Measurements from ENCODE around the gene IGSF9. TPM values are rescaled to one million over a fixed set of nuclear protein-coding genes. Genes with fewer than 3 reads are reported as not detected.
"Not testable (repeated sequence)": the region's sequence is repeated elsewhere in the genome, so short reads cannot be mapped to it uniquely, and the experiment has no call there.

The IGSF9 gene
- total RNA-seq, 1 donor from 2014 or later = 0.06 TPM

DNA sequence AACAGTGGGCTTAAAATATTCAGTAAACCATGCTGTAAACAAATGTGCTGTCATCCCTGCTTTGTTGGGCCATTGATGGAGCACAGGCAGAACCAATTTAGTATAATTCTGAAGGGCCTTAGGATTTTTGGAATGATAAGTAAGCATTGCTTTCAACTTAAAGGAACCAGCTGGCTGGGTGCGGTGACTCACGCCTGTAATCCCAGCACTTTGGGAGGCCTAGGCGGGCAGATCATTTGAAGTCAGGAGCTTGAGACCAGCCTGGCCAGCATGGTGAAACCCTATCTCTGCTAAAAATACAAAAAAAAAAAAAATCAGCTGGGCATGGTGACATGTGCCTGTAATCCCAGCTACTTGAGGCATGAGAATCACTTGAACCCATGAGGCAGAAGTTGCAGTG, 41.4 kb downstream of the IGSF9 start:
- DNase-seq (ENCODE audit: extremely low read depth, low read depth, low spot score) = not testable (repeated sequence)

DNA sequence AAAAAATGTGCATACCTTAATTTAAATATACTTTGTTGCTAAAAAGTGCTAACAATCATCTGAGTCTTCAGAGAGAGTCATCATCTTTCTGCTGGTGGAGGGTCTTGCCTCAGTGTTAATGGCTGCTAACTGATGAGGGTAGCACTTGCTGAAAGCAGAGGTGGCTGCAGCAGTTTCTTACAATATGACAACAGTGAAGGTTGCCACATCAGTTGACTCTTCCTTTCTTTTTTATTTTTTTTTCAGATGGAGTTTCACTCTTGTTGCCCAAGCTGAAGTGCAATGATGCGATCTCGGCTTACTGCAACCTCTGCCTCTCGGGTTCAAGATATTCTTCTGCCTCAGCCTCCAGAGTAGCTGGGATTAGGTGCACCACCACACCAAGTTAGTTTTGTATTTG, 42.9 kb downstream of the IGSF9 start:
- no peak for DNase-seq (ENCODE audit: extremely low read depth, low read depth, low spot score)

DNA sequence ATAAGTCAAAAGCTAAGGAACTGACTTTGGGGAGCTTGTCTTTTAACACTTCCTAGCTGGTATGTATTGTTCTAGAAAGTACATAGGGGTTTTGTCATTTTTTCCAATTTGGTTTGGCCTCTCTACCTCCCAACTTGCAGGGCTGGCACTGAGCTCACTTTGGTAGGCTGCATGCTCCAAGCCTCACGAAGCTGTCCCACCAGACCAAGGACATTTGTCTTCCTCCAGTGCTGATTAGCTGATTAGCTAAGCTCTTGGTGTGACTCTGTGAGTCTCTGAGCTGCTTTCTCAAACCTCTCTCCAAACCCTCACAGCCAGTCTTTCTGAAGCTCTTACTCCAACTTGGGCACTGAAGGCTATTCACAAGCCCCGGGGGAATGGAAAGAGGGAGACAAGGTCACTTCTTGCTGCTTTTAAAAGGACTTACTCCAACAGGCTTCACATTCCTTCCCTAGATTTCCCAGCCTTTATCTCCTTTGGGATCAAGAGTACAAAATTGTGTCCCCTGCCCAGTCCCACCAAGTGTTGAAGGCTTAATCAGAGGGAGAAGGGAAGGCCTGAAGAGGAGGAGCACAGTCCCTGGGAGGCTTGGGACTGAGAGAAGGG, 44.6 kb downstream of the IGSF9 start:
- DNase-seq (ENCODE audit: extremely low read depth, low read depth, low spot score) = no peak

DNA sequence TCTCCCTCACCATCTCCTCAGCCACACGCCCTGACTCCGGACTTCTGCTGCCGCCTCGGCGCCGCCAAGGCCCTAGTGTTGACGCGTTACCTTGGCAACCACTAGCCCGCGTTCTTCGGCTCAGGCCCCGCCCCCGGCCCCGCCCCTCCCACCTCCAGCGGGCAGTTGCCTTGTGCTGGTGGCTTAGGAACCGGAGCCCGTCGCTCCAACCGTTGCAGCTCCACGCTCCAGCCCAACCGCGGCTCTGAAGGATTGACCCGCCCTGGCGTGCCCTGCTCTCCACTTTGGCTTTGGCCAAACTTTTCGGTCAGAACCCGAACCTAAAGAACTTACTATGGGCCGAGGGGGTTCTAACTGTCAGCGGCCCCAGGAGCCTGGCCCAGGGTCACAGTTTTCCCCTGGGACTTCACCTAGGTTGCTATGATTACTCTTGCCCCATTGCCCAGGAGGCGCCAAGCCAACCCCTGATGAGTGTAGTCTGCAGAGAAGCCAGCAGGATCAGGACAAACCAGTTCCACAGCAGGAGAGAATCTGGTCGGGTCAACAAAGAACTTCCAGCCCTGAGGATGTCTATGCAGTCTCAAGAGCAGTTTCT, 45.2 kb downstream of the IGSF9 start, which contains the start of gene CFAP45:
Gene CFAP45, minus strand, starts transcription at position 80 of the 595 bp plus-strand sequence. Its CDS starts 67 bp downstream, at position 13.
- no peak for DNase-seq (ENCODE audit: extremely low read depth, low read depth, low spot score)

DNA sequence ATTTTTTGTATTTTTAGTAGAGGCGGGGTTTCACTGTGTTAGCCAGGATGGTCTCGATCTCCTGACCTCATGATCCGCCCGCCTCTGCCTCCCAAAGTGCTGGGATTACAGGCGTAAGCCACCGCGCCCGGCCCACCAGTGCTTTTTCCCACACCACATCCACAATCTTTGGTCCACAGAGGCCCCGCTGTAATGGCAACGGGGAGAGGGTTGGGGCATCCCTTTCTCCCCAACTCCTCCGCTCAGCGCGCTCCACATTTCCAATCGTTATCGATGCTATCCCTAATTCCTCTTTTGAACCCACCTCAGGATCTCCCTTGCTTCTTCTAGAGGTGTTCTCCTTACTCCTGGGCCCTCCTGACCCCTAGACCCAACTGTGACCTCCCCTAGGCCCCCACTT, 45.8 kb downstream of the IGSF9 start:
- not testable (repeated sequence) for DNase-seq (ENCODE audit: extremely low read depth, low read depth, low spot score)

DNA sequence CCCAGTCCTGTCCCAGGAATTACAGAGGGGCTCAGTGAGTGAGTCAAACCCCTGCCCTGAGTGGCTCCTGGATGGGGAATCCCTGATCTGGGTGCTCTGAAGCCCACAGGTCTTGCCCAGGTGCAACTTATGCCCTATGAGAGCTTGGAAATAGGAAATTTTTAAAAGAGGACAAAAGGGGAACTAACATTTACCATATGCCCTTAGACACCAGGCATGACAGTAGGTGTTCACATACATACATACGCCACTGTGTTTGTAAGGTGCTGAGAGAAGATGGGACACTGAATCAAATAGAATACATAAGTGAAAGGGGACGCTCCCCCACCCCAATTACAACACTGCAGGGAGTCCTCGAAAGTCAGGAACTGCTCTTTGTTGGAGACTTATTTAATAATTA, 46.9 kb downstream of the IGSF9 start:
- DNase-seq (ENCODE audit: extremely low read depth, low read depth, low spot score) = no peak

DNA sequence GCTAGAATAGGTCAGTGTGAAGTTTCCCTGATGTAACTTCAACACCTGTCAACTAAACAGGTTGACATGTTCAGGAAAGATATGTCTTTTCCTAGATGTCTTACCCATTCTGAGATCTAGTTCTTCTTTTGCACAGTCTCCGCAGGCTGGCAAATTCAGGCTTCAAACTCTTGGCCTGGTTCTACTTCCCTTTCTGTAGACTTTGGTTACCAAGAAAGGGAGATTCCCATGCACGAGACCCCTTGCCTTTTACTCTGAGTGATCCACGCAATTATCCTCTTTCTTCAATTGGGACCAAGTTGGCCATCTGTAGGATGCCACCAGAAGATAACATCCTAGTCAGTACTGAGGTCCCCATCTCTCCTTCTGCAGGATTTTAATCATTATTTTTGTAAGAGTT, 47.5 kb downstream of the IGSF9 start:
- no peak for DNase-seq (ENCODE audit: extremely low read depth, low read depth, low spot score)

DNA sequence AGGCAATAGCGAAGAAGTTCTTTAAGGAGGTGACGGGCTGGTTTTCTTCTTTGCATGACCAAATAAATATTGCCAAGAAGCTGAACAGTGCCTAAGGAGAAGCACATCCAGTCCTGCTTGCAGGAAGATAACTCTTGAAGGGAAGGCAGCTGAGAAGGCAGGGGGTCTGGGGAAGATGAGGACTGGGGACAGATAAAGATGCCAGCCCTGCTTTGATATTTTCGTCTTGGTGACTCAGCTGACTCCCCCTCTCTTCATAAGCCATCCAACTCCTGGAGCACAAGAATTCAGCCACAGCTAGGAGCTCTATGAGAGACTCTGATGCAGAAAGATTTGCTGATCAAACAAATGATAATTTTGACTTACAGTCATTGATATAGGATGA, 48.9 kb downstream of the IGSF9 start:
- DNase-seq (ENCODE audit: extremely low read depth, low read depth, low spot score) = no peak

DNA sequence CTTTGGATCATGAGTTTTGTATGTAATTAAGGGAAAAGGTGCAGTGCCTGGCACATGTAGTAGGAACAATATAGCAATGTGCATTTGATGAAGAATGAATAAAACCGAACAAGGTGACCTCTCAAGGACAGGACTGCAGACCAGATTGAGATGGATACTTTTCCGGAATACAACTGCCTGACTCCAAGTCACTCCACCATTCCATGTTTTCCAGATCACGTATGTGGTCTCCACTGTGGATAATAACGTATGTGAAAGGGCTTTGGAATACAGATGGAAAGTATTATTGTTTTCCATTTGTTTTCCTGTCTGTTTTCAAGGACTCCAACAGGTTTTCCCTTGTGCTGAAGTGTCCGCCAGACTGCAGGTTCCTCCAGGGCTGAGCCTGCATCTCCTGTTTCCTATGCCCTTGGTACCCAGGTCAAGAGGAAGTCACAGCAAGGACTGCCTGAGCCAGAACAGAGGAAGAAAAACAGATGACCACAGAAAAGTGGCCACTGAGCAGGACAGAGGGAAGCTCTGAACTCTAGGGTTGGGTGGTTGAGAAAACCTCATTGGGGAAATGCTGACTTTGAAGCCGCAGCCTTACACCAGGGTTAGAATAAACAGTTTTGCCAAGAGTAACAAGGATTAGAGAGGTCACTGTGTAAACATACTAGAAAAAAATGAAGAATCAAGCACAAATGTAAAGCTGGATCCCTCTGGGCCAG, 49.4 kb downstream of the IGSF9 start:
- no peak for DNase-seq (ENCODE audit: extremely low read depth, low read depth, low spot score)

DNA sequence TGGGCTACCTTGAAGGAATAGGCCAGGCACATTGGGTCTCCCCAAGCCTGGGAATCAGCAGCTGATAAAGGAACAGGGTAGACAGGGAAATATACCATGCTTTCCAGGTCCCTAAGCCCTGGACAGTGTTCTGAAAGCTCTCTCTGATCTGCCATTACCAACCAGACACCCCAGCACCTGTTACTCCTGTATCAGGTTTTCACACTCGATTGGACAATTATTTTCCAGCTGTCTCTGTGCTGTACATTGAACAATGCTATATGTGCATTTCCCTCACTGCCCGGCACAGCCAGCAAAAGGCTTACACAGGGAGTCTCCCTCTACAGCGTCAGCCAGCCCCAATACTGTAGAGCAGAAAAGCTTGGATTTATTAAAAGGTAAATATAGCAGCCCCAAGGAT, 50.1 kb downstream of the IGSF9 start:
- DNase-seq (ENCODE audit: extremely low read depth, low read depth, low spot score) = no peak

DNA sequence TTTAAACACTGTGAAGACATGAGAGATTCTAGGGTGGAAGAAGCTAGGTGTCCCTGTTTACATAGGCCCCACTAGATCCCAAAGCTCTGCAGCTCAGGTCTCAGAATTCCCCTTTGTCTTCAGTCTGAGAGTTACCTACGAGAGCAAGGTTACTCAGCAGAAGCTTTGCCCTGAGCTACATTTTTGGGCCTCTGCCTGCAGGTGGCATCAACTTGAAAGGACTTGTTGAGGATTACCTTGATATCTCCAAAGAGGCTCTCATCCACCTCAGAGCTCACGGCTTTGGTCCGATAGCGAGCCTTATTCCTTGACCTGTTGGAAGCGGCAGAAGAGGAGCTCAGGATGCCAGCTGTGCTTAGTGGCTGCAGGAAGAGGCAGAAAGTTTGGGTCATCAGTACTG, 52.5 kb downstream of the IGSF9 start:
- no peak for DNase-seq (ENCODE audit: extremely low read depth, low read depth, low spot score)

DNA sequence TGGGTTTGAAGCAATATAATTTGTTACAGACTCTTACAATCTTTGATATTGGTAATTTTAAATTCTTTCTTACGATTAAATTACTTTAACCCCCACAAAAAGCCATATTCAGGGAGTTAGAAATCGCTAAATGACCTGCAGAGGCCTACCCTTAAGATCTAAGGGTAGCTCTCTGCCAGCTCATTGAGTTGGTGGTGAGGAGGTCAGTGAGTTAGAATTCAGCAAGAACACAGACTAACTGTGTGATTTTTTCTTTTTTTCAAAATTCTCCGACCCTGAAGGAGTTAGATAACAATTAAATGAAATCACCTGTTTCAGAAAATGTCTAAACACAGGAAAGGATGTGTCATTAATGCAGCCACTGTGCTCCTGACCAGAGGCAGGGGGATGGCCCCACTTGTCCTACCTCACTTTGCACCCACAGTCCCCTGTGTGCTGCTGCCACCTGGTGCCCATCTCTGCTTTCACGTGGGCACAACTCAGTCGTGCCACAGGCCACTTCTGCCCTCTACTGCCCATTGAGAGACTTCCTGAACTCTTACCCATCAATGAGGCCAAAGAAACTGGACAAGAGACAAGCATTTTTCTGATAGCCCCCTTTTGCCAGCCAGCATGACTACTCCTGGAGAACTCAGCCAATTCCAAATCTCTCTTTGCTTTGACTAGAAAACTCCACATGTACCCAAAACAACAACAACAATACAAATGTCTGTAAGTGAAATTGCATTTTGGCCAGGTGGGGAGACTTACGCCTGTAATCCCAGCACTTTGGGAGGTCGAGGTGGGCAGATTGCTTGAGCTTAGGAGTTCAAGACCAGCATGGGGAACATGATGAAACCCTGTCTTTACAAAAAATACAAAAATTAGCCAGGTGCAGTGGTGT, 53.9 kb downstream of the IGSF9 start:
- no peak for DNase-seq (ENCODE audit: extremely low read depth, low read depth, low spot score)

DNA sequence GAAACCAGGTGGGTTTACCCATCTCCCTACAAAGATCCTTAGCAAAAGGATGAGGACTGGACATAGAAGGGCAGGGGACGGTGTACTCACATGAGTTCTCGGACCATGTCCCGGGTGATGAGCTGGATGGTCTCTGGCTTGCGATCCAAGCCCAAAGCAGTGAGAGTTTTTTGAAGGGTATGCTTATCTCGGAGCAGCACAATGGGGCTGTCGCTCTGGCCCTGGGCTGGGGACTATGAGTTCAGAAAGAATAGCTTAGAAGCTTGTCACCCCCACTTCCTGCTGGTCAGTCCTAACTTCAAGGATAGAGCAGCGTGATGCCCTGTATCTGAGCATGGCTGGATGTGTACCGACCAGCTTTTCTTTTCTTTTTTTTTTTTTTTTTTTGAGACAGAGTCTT, 55.0 kb downstream of the IGSF9 start:
- DNase-seq (ENCODE audit: extremely low read depth, low read depth, low spot score) = no peak

DNA sequence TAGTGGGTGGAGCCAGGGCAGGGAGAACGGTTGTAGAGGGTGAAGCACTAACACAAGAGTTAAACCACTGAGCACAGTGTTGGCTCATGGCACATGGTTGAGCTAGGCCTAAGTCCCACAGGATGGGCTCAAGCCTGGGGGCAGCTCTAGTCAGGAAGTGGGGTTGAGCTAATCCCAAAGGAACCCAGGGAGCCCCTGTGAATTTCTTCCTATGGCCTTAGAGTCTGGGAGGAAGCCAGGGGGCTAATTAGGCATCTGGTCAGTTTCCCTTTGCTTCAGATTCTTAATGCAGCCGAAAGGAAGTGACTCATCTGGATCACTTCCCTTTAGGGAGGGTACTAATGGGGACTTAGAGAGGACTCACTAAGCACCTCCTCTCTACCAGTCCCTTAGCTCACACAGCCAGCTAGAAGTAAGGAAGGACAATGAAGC, 55.6 kb downstream of the IGSF9 start:
- DNase-seq (ENCODE audit: extremely low read depth, low read depth, low spot score) = peak; percentile 87

DNA sequence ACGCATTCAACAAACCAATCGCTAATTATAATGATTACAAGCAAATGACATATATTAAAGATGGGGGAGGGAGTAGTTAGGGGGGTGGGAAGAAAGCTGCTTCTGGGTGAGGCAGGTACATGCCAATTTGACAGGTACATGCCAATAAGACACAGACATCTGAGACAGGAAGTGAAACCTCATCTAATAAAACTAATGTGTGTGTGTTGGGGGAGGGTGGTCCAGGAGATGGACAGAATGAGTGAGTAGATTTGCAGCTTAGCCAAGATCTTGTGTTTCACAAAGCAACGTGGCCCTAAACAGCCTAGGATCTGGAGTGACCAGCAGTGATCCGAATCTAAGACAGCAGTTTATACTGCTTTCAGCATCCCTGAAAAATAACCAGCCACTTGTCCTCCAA, 56.2 kb downstream of the IGSF9 start:
- DNase-seq (ENCODE audit: extremely low read depth, low read depth, low spot score) = no peak

DNA sequence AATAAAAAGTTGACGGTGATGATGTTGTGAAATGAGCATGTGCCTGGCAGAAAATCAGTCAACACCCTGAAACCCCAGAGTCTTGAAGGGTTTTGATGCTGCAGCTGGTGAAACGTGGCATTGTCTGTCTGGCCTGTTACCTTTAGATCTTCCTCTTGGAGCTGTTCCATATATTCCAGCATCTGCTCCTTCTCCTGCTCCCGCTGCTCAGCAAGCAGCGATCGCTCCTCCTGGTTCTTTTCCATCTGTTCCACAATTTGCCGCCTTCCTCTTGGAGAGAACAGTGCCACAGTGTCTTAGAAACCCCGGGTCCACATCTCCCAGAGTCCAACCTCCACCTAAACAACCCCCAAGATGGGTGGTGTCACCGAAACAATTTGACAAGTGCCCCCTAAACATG, 61.1 kb downstream of the IGSF9 start:
- no peak for DNase-seq (ENCODE audit: extremely low read depth, low read depth, low spot score)

DNA sequence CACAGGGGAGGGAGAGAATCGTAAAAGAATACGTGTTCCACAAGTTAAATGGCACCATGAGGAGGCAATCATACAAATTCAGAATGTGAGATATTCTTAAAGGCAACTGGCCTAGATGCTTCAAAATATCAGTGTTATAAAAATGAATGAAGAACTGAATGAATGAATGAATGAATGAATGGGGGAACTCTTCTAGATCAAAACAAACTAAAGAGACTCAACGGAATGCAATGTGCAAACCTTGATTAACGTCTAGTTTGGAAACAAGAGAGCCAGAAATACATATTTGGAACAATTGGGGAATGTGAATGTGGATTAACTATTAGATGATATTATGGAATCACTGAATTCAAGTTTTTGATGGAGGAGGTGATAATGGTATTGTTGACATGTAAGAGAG, 62.3 kb downstream of the IGSF9 start:
- DNase-seq (ENCODE audit: extremely low read depth, low read depth, low spot score) = no peak

DNA sequence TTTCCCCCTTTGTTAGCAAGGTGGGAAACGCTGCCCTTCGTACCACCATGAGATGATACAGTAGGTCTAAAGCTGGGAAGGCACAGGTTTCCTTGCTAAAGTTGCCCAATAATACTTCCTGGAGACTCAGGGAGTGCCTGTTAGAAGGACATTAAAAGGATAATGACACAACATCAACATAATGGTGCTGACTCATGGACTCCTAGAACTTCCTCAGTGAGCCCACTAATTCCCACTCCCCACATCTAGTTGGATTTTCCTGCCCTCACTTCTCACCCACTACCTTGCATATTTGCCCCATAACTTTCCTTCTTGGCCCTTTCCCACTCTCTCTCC, 62.9 kb downstream of the IGSF9 start:
- DNase-seq (ENCODE audit: extremely low read depth, low read depth, low spot score) = no peak

DNA sequence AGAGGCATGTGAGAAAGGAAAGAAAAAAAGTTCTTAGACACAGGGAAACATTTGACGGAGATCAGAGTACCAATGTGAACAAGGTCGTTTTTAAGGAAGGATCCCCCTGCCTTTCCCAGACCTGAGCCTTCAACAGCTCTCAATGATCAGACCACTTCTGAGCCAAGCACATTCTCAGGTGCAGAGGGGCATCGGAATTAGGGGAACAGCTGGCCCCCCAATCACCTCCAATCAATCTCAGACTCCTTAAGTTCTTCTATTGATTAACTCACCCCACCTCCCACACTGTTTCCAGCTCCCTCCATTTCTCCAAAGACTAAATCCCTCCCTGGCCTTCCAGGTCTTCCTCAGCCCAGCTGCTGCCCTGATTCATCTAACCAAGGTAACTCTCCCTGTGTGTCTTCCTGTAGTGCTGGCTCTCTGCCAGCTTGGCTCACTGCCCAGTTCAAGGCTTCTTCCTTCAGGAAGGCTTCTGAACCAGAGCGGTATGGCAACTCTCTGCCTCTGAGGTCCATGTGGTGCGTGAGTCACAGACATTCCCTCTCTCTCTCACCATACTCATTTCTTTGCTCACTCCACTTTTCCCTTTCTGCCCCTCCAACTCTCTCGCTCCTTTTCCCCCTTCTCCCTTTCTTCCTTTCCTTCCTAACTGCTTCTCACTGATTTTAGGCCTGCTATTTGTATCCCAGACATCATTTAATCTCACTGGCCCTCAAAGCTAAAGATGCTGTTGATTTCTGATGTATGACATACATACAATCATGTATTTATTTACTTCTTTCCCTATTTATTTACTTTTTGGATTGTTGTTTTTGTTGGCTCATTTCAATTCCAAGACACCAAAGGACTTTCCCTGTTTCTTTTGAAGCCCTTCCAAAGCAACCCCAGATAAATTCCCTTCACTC, 63.5 kb downstream of the IGSF9 start:
- DNase-seq (ENCODE audit: extremely low read depth, low read depth, low spot score) = peak; percentile 87

DNA sequence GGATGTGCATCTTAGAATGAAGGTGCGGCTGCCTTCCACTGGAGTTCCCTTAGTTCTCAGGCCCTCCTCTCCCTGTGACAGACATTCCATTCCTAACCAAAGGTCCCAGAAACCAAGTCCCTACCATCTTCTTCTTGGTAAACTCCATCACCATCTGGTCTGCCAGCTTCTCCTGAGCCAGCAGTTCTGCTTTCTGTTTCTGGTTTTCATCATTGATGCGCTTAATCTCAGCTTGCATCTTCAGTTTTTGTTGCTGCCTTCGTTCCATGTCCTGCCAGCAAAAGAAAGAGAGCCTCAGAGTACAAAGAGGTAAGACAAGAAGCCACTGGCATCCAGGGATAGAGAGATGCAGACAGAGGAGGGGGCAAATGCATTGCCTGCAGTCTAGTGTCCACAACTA, 65.0 kb downstream of the IGSF9 start:
- DNase-seq (ENCODE audit: extremely low read depth, low read depth, low spot score) = no peak

Data from glomerular endothelial cell (primary cell).